Esophagus squamous epithelium (tissue), 4 donors: ENCODE results near the gene DVL1.

Experiments
- CTCF ChIP-seq, 6 experiments: fragments of 450-650 bp in 4 of 6; fragments of 200-600 bp in 2 of 6; sonication (generic) in 2 of 6; IDR thresholded peaks; one replicate each; pipeline ENCODE4 v1.5.1; 2016 to 2019; ENCODE audit warnings: antibody characterized with exemption in 6 of 6, mild to moderate bottlenecking in 4 of 6, moderate library complexity in 4 of 6
- POLR2A ChIP-seq, 4 donors: fragments of 450-650 bp; IDR thresholded peaks; one replicate each; pipeline ENCODE4 v1.6.1; 2017; ENCODE audit warnings: antibody characterized with exemption in 4 of 4, mild to moderate bottlenecking in 4 of 4, moderate library complexity in 3 of 4

DNA sequence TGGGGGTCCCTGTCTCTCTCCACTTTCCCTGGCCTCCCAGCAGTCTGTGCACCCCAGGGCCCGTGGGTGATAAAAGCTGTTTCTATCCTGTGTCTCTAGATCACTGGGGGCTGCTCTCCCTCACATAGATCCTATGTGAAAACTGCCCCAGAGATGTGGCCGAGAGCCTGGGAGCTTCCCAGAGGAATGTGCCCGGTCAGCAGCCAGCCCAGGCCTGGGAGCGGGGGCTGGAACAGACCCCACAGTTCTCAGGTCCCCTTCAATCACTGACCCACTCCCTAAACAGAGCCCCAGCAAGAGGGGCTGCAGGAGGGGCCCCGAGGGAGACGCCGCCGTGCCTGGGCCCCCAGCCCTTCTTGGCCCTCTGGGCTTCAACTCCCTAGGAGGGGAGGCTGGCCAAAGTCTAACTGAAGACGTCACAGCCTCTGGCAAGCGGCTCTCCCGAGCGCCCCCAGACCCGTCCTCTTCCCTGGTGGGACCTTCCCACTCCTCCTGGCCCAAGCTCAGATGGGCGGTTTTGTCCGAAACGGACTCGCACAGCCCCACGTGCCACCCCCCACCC is 8.7 kb upstream of the DVL1 start:
- TF ChIP-seq POLR2A (IDR thresholded peaks at IDR 0.05) (no peak), CTCF (IDR thresholded peaks at IDR 0.05) (no peak)
